ENCODE data around the gene EIF4G3. TPM values are rescaled to one million over a fixed set of nuclear protein-coding genes. Genes with fewer than 3 reads are reported as not detected.

Gene EIF4G3
- total RNA-seq, 2 experiments from 2014 or later: 37.9 to 41.2 TPM

DNA sequence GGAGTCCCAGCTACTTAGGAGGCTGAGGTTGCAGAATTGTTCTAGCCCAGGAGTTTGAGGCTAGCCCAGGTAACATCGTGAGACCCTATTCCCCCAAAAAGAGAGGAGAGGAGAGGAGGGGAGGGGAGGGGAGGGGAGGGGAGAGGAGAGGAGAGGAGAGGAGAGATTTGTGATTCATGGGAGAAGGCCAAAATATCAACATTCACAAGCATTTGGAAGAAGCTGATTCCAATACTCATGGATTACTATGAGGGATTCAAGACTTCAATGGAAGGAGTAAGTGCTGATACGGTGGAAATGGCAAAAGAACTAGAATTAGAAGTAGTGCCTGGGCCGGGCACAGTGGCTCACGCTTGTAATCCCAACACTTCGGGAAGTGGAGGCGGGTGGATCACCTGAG, 187.8 kb downstream of the EIF4G3 start:
- CTCF ChIA-PET: interaction anchor here (2.3 kb wide), 1 partner anchor 206 kb away, joined by 11 read pairs; no protein-coding TSS in a partner anchor
- no peaks in the 10 kb centered on the region for H3K27me3 Mint-ChIP-seq (ENCODE audit: low read depth)

DNA sequence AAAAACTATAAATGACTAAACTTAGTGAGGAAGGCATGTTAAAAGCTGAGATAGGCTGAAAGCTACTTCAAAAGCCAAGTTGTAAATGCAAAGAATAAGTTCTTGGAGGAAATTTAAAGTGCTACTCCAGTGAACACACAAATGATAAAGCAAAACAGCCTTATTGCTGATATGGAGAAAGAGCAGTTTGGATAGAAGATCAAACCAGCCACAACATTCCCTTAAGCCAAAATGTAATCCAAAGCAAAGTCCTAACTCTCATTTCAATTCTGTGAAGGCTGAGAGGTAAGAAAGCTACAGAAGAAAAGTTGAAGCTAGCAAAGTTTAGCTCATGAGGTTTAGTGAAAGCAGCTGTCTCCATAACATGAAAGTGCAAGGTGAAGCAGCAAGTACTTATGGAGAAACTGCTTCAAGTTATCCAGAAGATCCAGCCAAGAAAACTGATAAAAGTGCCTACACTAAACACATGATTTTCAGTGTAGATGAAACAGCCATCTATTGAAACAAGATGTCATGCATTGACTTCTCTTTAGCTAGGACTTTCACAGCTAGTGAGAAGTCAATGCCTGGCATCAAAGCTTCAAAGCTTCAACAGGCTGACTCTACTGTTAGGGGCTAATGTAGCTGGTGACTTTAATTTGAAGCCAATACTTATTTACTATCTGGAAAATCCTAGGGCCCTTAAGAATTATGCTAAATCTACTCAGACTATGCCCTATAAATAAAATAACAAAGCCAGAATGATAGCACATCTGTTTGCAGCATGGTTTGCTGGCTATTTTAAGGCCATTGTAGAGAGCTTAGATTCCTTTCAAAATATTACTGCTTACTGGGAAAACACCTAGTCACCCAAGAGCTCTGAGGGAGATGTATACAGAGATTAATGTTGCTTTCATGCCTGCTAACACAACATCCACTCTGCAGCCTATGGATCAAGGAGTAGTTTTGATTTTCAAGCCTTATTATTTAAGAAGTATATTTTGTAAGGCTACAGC, 188.6 kb downstream of the EIF4G3 start:
- DNase-seq (no peak), ATAC-seq (no peak)
- ChIA-PET CTCF (interaction anchor here (1.1 to 2.3 kb wide), 2 partner anchors 34 to 207 kb away, joined by 3 to 11 read pairs; no protein-coding TSS in a partner anchor), POLR2A (no interaction called here)
- Mint-ChIP-seq H3K4me3 (no peak overlapping the region), H3K27me3 (ENCODE audit: low read depth) (no peaks in the 10 kb centered on the region), H3K4me1 (ENCODE audit: low read depth) (peaks cover 16% of the 10 kb centered on the region), H3K9me3 (ENCODE audit: insufficient read depth) (no peaks in the 10 kb centered on the region), H3K36me3 (ENCODE audit: low read depth) (peaks cover 2% of the 10 kb centered on the region), H3K27ac (no peak overlapping the region)

More for the DNA sequence above, 187.8 kb downstream of the EIF4G3 start:
- peaks cover 20% of the 10 kb centered on the region for H3K4me1 Mint-ChIP-seq (ENCODE audit: low read depth)
- POLR2A ChIA-PET: no interaction called here
- peaks cover 2% of the 10 kb centered on the region for H3K36me3 Mint-ChIP-seq (ENCODE audit: low read depth)
- H3K27ac Mint-ChIP-seq: no peak overlapping the region
- no peak overlapping the region for H3K4me3 Mint-ChIP-seq
- no peak for ATAC-seq
- H3K9me3 Mint-ChIP-seq (ENCODE audit: insufficient read depth): no peaks in the 10 kb centered on the region
- no peak for DNase-seq

DNA sequence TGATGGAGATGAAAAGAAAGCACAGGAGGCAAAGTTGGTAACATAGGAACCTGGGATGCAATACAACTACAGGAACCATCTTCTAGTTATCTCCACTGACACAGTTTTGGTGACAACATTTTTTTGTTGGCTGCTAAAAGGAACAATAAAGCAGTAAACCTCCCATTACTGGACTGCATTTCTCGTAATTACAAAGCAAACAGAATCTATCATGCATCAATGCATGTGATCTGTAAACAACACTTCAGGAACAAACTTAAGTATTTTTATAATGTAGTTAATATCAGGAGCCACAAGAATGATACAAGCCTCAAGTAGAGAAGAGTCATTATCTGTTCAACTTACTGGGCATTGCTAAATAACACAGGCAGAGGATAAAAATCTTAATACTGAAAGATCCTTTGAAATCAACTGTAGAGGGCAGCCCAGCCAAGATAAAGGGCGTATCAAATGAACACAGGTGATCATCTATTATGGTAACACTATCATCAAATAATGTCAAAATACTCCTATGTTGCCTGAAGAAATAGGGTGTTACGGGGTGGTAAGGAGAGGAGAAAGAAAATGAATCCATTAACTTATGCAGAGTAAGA, 193.3 kb downstream of the EIF4G3 start:
- ChIA-PET CTCF (interaction anchor here (0.7 to 3.4 kb wide), 3 partner anchors 201 to 211 kb away, joined by 3 to 21 read pairs (median 3); no protein-coding TSS in a partner anchor), POLR2A (no interaction called here)
- H3K27ac Mint-ChIP-seq: no peak overlapping the region

DNA sequence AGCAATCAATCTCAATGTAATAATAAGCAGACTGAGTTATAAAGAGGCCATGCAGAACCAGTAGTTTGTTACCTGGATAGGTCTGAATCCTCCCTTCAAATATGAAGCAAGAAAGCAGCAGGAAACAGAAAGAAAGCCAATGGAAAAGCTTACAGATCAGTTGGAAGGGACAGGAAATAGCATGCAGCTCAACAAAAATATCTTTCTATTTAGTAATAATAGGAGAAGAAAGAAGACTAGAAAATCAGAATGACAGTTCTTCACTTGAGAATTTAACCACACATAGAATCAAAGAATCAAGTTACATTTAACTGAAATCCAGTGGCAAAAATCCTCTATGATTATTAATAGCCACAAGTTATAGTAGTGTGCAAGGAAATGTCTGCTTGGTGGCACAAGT, 194.4 kb downstream of the EIF4G3 start:
- no peak for ATAC-seq
- Mint-ChIP-seq H3K27me3 (ENCODE audit: low read depth) (no peaks in the 10 kb centered on the region), H3K4me1 (ENCODE audit: low read depth) (no peaks in the 10 kb centered on the region), H3K27ac (no peak overlapping the region), H3K36me3 (ENCODE audit: low read depth) (peaks cover 2% of the 10 kb centered on the region), H3K9me3 (ENCODE audit: insufficient read depth) (no peaks in the 10 kb centered on the region), H3K4me3 (no peak overlapping the region)
- CTCF ChIA-PET: interaction anchor here (1.2 to 3.5 kb wide), 2 partner anchors 202 to 213 kb away, joined by 3 to 30 read pairs; no protein-coding TSS in a partner anchor
- POLR2A ChIA-PET: interaction anchor here (0.6 kb wide), 1 partner anchor 195 kb away, joined by 3 read pairs; no protein-coding TSS in a partner anchor
- no peak for DNase-seq

More for the DNA sequence above, 193.3 kb downstream of the EIF4G3 start:
- peaks cover 2% of the 10 kb centered on the region for H3K36me3 Mint-ChIP-seq (ENCODE audit: low read depth)
- no peak for ATAC-seq
- no peaks in the 10 kb centered on the region for H3K27me3 Mint-ChIP-seq (ENCODE audit: low read depth)
- H3K4me3 Mint-ChIP-seq: no peak overlapping the region
- H3K4me1 Mint-ChIP-seq (ENCODE audit: low read depth): no peaks in the 10 kb centered on the region
- DNase-seq: no peak
- no peaks in the 10 kb centered on the region for H3K9me3 Mint-ChIP-seq (ENCODE audit: insufficient read depth)

DNA sequence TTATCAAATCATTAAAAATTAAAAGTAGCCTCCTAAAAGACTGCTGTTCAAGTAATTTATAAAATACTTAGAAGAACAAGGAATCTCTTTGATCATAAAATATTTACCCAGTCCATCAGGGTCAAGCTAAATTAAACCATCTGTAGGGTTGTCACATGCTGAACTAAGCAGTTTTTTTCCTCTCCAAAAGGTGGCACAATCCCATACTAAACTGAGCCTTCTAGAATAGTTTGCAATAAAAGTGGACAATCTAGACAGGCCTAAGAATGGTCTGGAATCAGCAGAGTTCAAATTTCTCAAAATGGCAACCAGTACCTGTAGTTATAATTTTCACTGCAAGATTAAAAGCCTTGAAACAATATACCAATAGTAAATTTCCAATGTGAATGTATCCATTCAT, 194.8 kb downstream of the EIF4G3 start:
- POLR2A ChIA-PET: no interaction called here

DNA sequence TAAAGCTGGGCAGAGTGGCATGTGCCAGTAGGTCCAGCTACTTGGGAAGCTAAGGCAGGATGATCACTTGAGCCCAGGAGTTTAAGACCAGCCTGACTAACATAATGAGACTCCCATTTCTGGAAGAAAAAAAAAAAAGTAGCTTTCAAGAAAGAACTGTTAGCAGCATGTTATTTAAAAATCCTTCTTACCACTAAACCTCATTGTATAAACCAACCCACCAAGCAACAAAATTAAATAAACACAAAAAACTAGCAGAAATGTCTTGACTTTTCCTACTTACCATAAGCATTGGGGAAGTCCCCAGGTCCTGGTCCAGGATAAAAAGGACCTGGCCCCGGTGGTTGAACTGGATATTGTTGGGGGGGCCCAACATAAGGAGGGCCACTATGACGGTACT, 196.6 kb downstream of the EIF4G3 start:
- H3K4me1 Mint-ChIP-seq (ENCODE audit: low read depth): no peaks in the 10 kb centered on the region
- H3K4me3 Mint-ChIP-seq: no peak overlapping the region
- ATAC-seq (no peak), DNase-seq (no peak)
- H3K36me3 Mint-ChIP-seq (ENCODE audit: low read depth): peaks cover 2% of the 10 kb centered on the region
- POLR2A ChIA-PET: interaction anchor here (1.0 kb wide), 1 partner anchor 10 kb away, joined by 3 read pairs; no protein-coding TSS in a partner anchor
- CTCF ChIA-PET: interaction anchor here (1.2 to 3.5 kb wide), 3 partner anchors 63 to 215 kb away, joined by 3 to 30 read pairs (median 3); no protein-coding TSS in a partner anchor
- no peak overlapping the region for H3K27ac Mint-ChIP-seq
- H3K9me3 Mint-ChIP-seq (ENCODE audit: insufficient read depth): no peaks in the 10 kb centered on the region
- H3K27me3 Mint-ChIP-seq (ENCODE audit: low read depth): no peaks in the 10 kb centered on the region

More for the DNA sequence above, 194.8 kb downstream of the EIF4G3 start:
- H3K4me3 Mint-ChIP-seq: no peak overlapping the region
- no peaks in the 10 kb centered on the region for H3K4me1 Mint-ChIP-seq (ENCODE audit: low read depth)
- CTCF ChIA-PET: interaction anchor here (1.2 to 3.5 kb wide), 2 partner anchors 202 to 213 kb away, joined by 3 to 30 read pairs; no protein-coding TSS in a partner anchor
- no peak for ATAC-seq
- no peak overlapping the region for H3K27ac Mint-ChIP-seq
- H3K9me3 Mint-ChIP-seq (ENCODE audit: insufficient read depth): no peaks in the 10 kb centered on the region
- DNase-seq: no peak
- peaks cover 2% of the 10 kb centered on the region for H3K36me3 Mint-ChIP-seq (ENCODE audit: low read depth)
- no peaks in the 10 kb centered on the region for H3K27me3 Mint-ChIP-seq (ENCODE audit: low read depth)

DNA sequence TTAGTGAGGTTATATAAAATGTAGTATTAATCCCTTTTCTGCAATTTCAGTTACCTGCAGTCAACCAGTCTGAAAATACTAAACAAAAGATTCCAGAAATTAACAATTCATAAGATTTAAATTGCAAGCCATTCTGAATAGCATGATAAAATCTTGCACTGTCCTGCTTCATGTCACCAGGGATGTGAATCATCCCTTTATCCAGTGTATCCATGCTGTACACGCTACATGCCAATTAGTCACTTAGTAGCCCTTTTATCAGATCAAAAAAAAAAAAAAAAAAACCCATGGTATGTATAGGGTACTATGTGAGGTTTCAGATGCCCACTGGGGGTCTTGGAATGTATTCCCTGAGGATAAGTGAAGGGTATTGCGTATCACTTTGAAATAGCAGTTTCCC, 198.3 kb downstream of the EIF4G3 start:
- POLR2A ChIA-PET: no interaction called here
- CTCF ChIA-PET: no interaction called here
- no peak overlapping the region for H3K27ac Mint-ChIP-seq
- H3K4me3 Mint-ChIP-seq: no peak overlapping the region
- H3K36me3 Mint-ChIP-seq (ENCODE audit: low read depth): peaks cover 2% of the 10 kb centered on the region
- DNase-seq: no peak
- H3K4me1 Mint-ChIP-seq (ENCODE audit: low read depth): no peaks in the 10 kb centered on the region
- ATAC-seq: no peak
- H3K27me3 Mint-ChIP-seq (ENCODE audit: low read depth): no peaks in the 10 kb centered on the region
- no peaks in the 10 kb centered on the region for H3K9me3 Mint-ChIP-seq (ENCODE audit: insufficient read depth)

DNA sequence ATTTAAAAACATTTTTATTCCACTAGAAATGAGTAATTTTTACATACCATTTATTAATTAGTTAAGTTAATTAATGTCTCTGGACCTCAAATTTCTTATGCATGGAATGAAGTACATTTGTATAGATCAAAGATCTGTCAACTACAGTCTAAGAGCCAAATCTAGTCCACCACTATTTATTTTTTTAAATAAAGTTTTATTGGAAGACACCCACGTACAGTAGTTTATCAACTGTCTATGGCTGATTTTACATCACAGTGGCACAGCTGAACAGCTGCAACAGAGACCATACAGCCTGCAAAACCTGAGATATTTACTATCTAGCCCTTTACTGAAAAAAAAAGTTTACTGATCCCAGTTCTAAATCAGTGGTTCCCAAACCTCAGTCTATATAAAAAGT, 201.0 kb downstream of the EIF4G3 start:
- no peaks in the 10 kb centered on the region for H3K27me3 Mint-ChIP-seq (ENCODE audit: low read depth)
- no peaks in the 10 kb centered on the region for H3K9me3 Mint-ChIP-seq (ENCODE audit: insufficient read depth)
- no peak for ATAC-seq
- H3K36me3 Mint-ChIP-seq (ENCODE audit: low read depth): no peaks in the 10 kb centered on the region
- H3K4me1 Mint-ChIP-seq (ENCODE audit: low read depth): no peaks in the 10 kb centered on the region
- H3K27ac Mint-ChIP-seq: no peak overlapping the region
- H3K4me3 Mint-ChIP-seq: no peak overlapping the region
- no peak for DNase-seq
- ChIA-PET CTCF (interaction anchor here (1.6 kb wide), 1 partner anchor 219 kb away, joined by 4 read pairs; no protein-coding TSS in a partner anchor), POLR2A (no interaction called here)

DNA sequence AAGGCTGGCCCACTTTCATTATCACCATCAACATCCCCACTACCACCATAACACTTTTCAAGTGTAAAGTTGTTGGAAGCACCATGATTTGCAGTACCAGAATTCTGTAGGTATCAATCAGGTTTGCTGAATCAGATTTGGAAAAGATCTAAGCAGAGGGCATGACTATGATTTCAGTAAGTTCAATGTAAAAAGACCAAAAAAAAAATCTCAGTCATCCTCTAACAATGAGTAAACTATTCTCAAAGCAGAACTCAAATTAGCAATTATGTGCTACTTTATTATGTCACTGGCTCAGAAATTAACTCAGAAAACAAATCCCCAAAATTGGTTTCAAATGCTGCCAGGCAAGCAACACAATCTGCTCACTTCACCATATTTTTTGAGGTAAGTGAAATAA, 201.7 kb downstream of the EIF4G3 start:
- H3K9me3 Mint-ChIP-seq (ENCODE audit: insufficient read depth): no peaks in the 10 kb centered on the region
- ATAC-seq (no peak), DNase-seq (no peak)
- POLR2A ChIA-PET: no interaction called here
- no peaks in the 10 kb centered on the region for H3K36me3 Mint-ChIP-seq (ENCODE audit: low read depth)
- H3K27me3 Mint-ChIP-seq (ENCODE audit: low read depth): no peaks in the 10 kb centered on the region
- CTCF ChIA-PET: interaction anchor here (1.6 kb wide), 1 partner anchor 220 kb away, joined by 4 read pairs; no protein-coding TSS in a partner anchor
- no peaks in the 10 kb centered on the region for H3K4me1 Mint-ChIP-seq (ENCODE audit: low read depth)
- H3K4me3 Mint-ChIP-seq: no peak overlapping the region
- no peak overlapping the region for H3K27ac Mint-ChIP-seq

DNA sequence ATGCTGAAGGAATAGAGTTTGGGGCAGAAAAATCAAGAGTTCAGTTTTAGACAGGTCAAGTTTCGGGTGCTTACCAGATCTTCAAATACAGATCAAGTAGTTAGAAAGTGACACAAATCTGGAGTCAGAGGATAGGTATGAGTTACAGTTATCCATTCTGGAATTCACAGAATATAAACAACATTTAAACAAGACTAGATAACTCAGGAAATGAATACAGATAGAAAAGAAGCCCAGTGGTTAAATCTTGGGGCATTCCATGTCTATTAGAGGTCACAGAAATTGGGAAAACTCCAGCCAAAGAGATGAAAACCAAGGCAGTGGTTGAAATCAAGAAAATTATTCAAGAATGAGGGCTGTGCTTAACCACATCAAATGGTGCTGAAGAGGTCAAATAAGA, 202.6 kb downstream of the EIF4G3 start:
- DNase-seq (no peak), ATAC-seq (no peak)
- Mint-ChIP-seq H3K27me3 (ENCODE audit: low read depth) (no peaks in the 10 kb centered on the region), H3K4me1 (ENCODE audit: low read depth) (no peaks in the 10 kb centered on the region), H3K36me3 (ENCODE audit: low read depth) (peaks cover 2% of the 10 kb centered on the region), H3K9me3 (ENCODE audit: insufficient read depth) (no peaks in the 10 kb centered on the region), H3K27ac (no peak overlapping the region), H3K4me3 (no peak overlapping the region)
- POLR2A ChIA-PET: no interaction called here
- CTCF ChIA-PET: interaction anchor here (1.6 kb wide), 1 partner anchor 221 kb away, joined by 4 read pairs; no protein-coding TSS in a partner anchor

DNA sequence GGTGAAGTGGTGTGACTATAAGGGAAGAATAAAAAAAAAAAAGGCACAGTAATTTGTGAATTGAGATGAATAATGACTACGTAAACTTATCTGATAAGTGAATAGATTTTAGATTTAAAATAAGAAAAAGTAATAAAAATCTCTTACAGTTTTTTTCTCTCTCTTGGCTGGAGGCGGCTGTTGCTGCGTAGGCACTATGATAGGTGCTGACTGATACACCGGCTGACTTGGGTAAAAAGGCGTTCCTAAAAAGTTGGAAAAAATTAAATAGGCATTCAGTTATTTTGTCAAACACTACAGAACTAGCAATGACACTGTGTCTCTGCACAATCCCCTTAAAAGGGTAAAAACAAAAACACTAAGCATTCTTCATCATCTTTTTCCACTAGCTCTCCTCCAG, 203.8 kb downstream of the EIF4G3 start:
- H3K27me3 Mint-ChIP-seq (ENCODE audit: low read depth): no peaks in the 10 kb centered on the region
- no peak overlapping the region for H3K4me3 Mint-ChIP-seq
- CTCF ChIA-PET: interaction anchor here (1.0 kb wide), 1 partner anchor 396 kb away, joined by 3 read pairs; no protein-coding TSS in a partner anchor
- H3K27ac Mint-ChIP-seq: no peak overlapping the region
- peaks cover 4% of the 10 kb centered on the region for H3K36me3 Mint-ChIP-seq (ENCODE audit: low read depth)
- ATAC-seq: no peak
- H3K9me3 Mint-ChIP-seq (ENCODE audit: insufficient read depth): no peaks in the 10 kb centered on the region
- no peak for DNase-seq
- POLR2A ChIA-PET: no interaction called here
- H3K4me1 Mint-ChIP-seq (ENCODE audit: low read depth): no peaks in the 10 kb centered on the region
